HepG2 (cell line): ENCODE results near the gene CARD19. TPM values are rescaled to one million over a fixed set of nuclear protein-coding genes. Genes with fewer than 3 reads are reported as not detected.
A peak's percentile ranks its signal among the peaks of the same experiment; 100 is the strongest.
"Not testable (repeated sequence)": the region's sequence is repeated elsewhere in the genome, so short reads cannot be mapped to it uniquely, and the experiment has no call there.

Source experiments
- ATAC-seq: fragments of 200-7000 bp; cut with Tn5 transposase; 3 replicates; pipeline ENCODE4 v1.9.1; 2020; ENCODE audit warnings: mild to moderate bottlenecking, moderate library complexity
- BruUV-seq: library from RNA; stranded (reverse); fragments of 400-500 nt; replicated peaks from 2 replicates; lab custom pipeline; 2021; lab: Mats Ljungman, UMichigan
- CTCF ChIA-PET: fragments of 300-600 bp; formaldehyde crosslinking; extraction: SDS; loops from one replicate; lab custom pipeline; 2021; ENCODE audit warnings: low total read pairs, inconsistent platforms, low intra/inter-chr PET ratio; lab: Yijun Ruan, JAX
- POLR2A ChIA-PET: fragments of 350-600 bp; sonication (Branson Sonifier 250); formaldehyde crosslinking; loops from one replicate; lab custom pipeline; 2020; ENCODE audit warnings: antibody characterized with exemption, inconsistent platforms; lab: Yijun Ruan, JAX
- DNase-seq: peaks from one replicate; pipeline ENCODE4 v3.0.0-alpha.2; 2015; ENCODE audit warnings: low spot score
- FAIRE-seq: peaks from 3 replicates; lab custom pipeline; 2011; peaks lifted over from hg19 to GRCh38; lab: Jason Lieb, UNC
- H2AFZ ChIP-seq: one replicate; pipeline ENCODE4 v1.6.1; 2011; ENCODE audit warnings: low read length, inconsistent platforms
- H3K27ac ChIP-seq: fragments of 300-600 bp; 3 replicates; pipeline ENCODE4 v1.8.0; 2011; ENCODE audit warnings: mixed run types, mild to moderate bottlenecking, mixed read lengths, low read length, inconsistent platforms; ENCODE audit not compliant: insufficient read depth; ENCODE audit errors: extremely low read length
- H3K27me3 ChIP-seq, 2 experiments: fragments of 200-600 bp in 1 of 2; 2 replicates in 1 of 2; 3 replicates in 1 of 2; pipeline versions ENCODE4 v1.6.0 to v1.8.0; 2011; ENCODE audit warnings: low read length in 2 of 2, mild to moderate bottlenecking in 2 of 2, moderate library complexity in 2 of 2, inconsistent platforms in 1 of 2; ENCODE audit not compliant: insufficient read depth in 2 of 2, control insufficient read depth in 1 of 2
- H3K36me3 ChIP-seq, 2 experiments: fragments of 200-600 bp in 1 of 2; replicated peaks in 1 of 2; 2 replicates in 1 of 2; 3 replicates in 1 of 2; pipeline versions ENCODE4 v1.5.1 to v1.8.0; 2011; ENCODE audit warnings: low read length in 2 of 2, inconsistent platforms in 1 of 2; ENCODE audit not compliant: insufficient read depth in 2 of 2, control insufficient read depth in 1 of 2
- H3K4me1 ChIP-seq: 2 replicates; pipeline ENCODE4 v1.5.1; 2012; ENCODE audit warnings: low read length, inconsistent platforms; ENCODE audit not compliant: insufficient read depth
- H3K4me2 ChIP-seq: 2 replicates; pipeline ENCODE4 v1.6.0; 2011; ENCODE audit warnings: low read depth, low read length, inconsistent platforms
- H3K4me3 ChIP-seq, 3 experiments: fragments of 200-600 bp in 1 of 3; sonication (generic), shearing (Covaris generic) in 1 of 3; replicated peaks in 1 of 3; 2 replicates each; pipeline ENCODE4 v1.5.1; 2011 to 2016; ENCODE audit warnings: low read length in 3 of 3, inconsistent platforms in 2 of 3, low read depth in 2 of 3, mild to moderate bottlenecking in 2 of 3, control low read depth in 1 of 3, mixed read lengths in 1 of 3; ENCODE audit not compliant: insufficient read depth in 1 of 3
- H3K79me2 ChIP-seq: one replicate; pipeline ENCODE4 v1.6.1; 2011; ENCODE audit warnings: low read length, inconsistent platforms; ENCODE audit not compliant: insufficient read depth
- H3K9ac ChIP-seq: 2 replicates; pipeline ENCODE4 v1.6.0; 2011; ENCODE audit warnings: mild to moderate bottlenecking, low read depth, low read length, inconsistent platforms; ENCODE audit not compliant: insufficient read depth
- H3K9me3 ChIP-seq: 2 replicates; pipeline ENCODE4 v1.5.1; 2012; ENCODE audit warnings: mild to moderate bottlenecking, low read length
- H4K20me1 ChIP-seq: 2 replicates; pipeline ENCODE4 v1.6.0; 2011; ENCODE audit warnings: inconsistent platforms, mild to moderate bottlenecking, low read length, moderate library complexity; ENCODE audit not compliant: insufficient read depth
- AFF4 ChIP-seq: sonication (generic); formaldehyde crosslinking; IDR thresholded peaks from 2 replicates; pipeline ENCODE4 v1.4.0; 2020; ENCODE audit warnings: missing genetic modification reagents
- ARID5B ChIP-seq: IDR thresholded peaks from 2 replicates; pipeline ENCODE4 v1.4.0; 2020; ENCODE audit warnings: mild to moderate bottlenecking, missing genetic modification reagents
- GFI1 ChIP-seq: sonication (generic); formaldehyde crosslinking; IDR thresholded peaks from 2 replicates; pipeline ENCODE4 v1.5.0; 2020; ENCODE audit warnings: missing genetic modification reagents, mild to moderate bottlenecking, borderline replicate concordance
- HNRNPL ChIP-seq: fragments of 200-400 bp; formaldehyde crosslinking; IDR thresholded peaks from 2 replicates; pipeline ENCODE4 v1.6.1; 2017; ENCODE audit warnings: mild to moderate bottlenecking, low read depth, low read length
- MAX ChIP-seq: IDR thresholded peaks from 2 replicates; pipeline ENCODE4 v1.6.1; 2012; ENCODE audit warnings: inconsistent platforms
- RFX5 ChIP-seq: IDR thresholded peaks from 2 replicates; pipeline ENCODE4 v1.6.1; 2011; ENCODE audit warnings: low read depth, low read length, improper control_type of control experiment
- TBX2 ChIP-seq: sonication (generic); formaldehyde crosslinking; IDR thresholded peaks from 2 replicates; pipeline ENCODE4 v1.5.0; 2020; ENCODE audit warnings: missing genetic modification reagents, mild to moderate bottlenecking, borderline replicate concordance
- ZNF383 ChIP-seq: sonication (generic); formaldehyde crosslinking; IDR thresholded peaks from 2 replicates; pipeline ENCODE4 v1.4.0; 2020; ENCODE audit warnings: missing genetic modification reagents, mild to moderate bottlenecking, borderline replicate concordance
- WGBS: methylation state at CpG from one replicate; pipeline ENCODE4 v1.1.6; 2017; ENCODE audit warnings: low lambda C conversion rate; 5-methylcytosine and 5-hydroxymethylcytosine counted together
- in situ Hi-C: cut with HindIII; loops from 2 replicates; pipeline ENCODE4 v1.10.0; 2017; ENCODE audit warnings: low pct_unique_long_range_greater_than_20kb; ENCODE audit not compliant: extremely low pct_ligation_motif_present
- intact Hi-C: fragments of 100-400 bp; cut with micrococcal nuclease; formaldehyde crosslinking; loops from one replicate; pipeline ENCODE4 v1.10.0; 2022; ENCODE audit not compliant: unreplicated experiment
- polyA plus RNA-seq, 8 experiments: library from polyadenylated mRNA; depleted of rRNA in 3 of 8; stranded (reverse) in 7 of 8; unstranded in 1 of 8; fragments of >200 nt; fragmentation: Illumina TruSeq in 4 of 8; extraction: Trizol in 4 of 8; gene quantifications; 2 replicates each; pipeline versions ENCODE4 v1.2.1 to v1.2.3, GENCODE V29; 2011 to 2016; ENCODE audit warnings: low read depth in 4 of 8, missing spikeins in 1 of 8, mixed read lengths in 1 of 8; ENCODE audit not compliant: insufficient read depth in 1 of 8
- total RNA-seq, 5 experiments: library from RNA; depleted of rRNA; stranded (reverse); fragments of >200 nt; fragmentation: Illumina TruSeq; extraction: Trizol; gene quantifications; 2 replicates each; pipeline ENCODE4 v1.2.3, GENCODE V29; 2016; ENCODE audit warnings: low read depth in 1 of 5

The CARD19 gene
- total and polyA plus RNA-seq, 2 of the 13 experiments (the other 11 are each of a cell fraction or from before 2014, with no cell fraction given) = 18.4 to 47.2 TPM

GRCh38 chr9:93143830-93144530 lies 48.0 kb downstream of the CARD19 start (continued):
- peak; percentile 23; the same call in 1 of the 2 replicates for TF ChIP-seq TBX2 (CRISPR knock-in tag)
- 0 out of 2 replicates have a peak, but pooled peaks have one; percentile 61 for TF ChIP-seq HNRNPL
- TF ChIP-seq GFI1 (CRISPR knock-in tag) = no peak
- no peak for TF ChIP-seq ZNF383 (CRISPR knock-in tag)
- peak; percentile 19; the same call in 1 of the 2 replicates for TF ChIP-seq MAX
- TF ChIP-seq ARID5B (CRISPR knock-in tag) = no peak
- TF ChIP-seq RFX5 = peak; percentile 71; the same call in 1 of the 2 replicates
- TF ChIP-seq AFF4 = no peak

GRCh38 chr9:93146696-93147095 lies 50.7 kb downstream of the CARD19 start:
- ATAC-seq, POLR2A ChIA-PET, H3K36me3 ChIP-seq, H4K20me1 ChIP-seq, H3K9me3 ChIP-seq, H2AFZ ChIP-seq, FAIRE-seq, BruUV-seq, H3K79me2 ChIP-seq, intact Hi-C loops, H3K4me3 ChIP-seq, DNase-seq, H3K27me3 ChIP-seq, in situ Hi-C loops, H3K4me2 ChIP-seq, H3K27ac ChIP-seq, H3K9ac ChIP-seq, CTCF ChIA-PET: not testable (repeated sequence)
- WGBS = 70% methylated on average over 6 of the region's 6 CpGs
- H3K4me1 ChIP-seq = peaks cover 40% of the 10 kb centered on the region
